Measurements from ENCODE around the gene RNMT.

GRCh38 chr18:13775058-13775457 is 48.6 kb downstream of the RNMT start:
- no peak for TF ChIP-seq POLR2A (IDR thresholded peaks at IDR 0.05; ENCODE audit: low read depth, low read length)
- no peak for TF ChIP-seq TAF1 (IDR thresholded peaks at IDR 0.05; ENCODE audit: low read depth, low read length)
- no peak for TF ChIP-seq PAX5 (IDR thresholded peaks at IDR 0.05; ENCODE audit: insufficient read depth, low read length, severe bottlenecking)
- no peak for TF ChIP-seq POLR2AphosphoS5 (IDR thresholded peaks at IDR 0.05; ENCODE audit: low read depth, low read length)
- no peak for TF ChIP-seq SPI1 (IDR thresholded peaks at IDR 0.05; ENCODE audit: low read depth, low read length)
- TF ChIP-seq POU2F2 (IDR thresholded peaks at IDR 0.05; ENCODE audit: low read depth, low read length): no peak

All from GM12891 (cell line).